Measurements from ENCODE around the gene LRRK1.

GRCh38 chr15:100895721-100896120 is 23.4 kb upstream of the LRRK1 start:
- no peak for TF ChIP-seq POLR2AphosphoS5 (IDR thresholded peaks at IDR 0.05; ENCODE audit: borderline replicate concordance, low read depth, low read length)
- TF ChIP-seq EZH2 (IDR thresholded peaks at IDR 0.05), result no peak

All from SK-N-MC (cell line).